ENCODE results near the gene MUC6. TPM values are rescaled to one million over a fixed set of nuclear protein-coding genes. Genes with fewer than 3 reads are reported as not detected.

The MUC6 gene
- total RNA-seq, 1 experiment from 2014 or later, result not detected

GRCh38 chr11:973237-973636 is 63.3 kb downstream of the MUC6 start:
- H3K36me3 Mint-ChIP-seq (ENCODE audit: insufficient read depth in 1 of 3, low read depth in 3 of 3), result peaks cover 10 to 70% (median 65%) of the 10 kb centered on the region in 3 experiments; a peak in 6 of 7 replicates
- H4K91ac ChIP-seq (ENCODE audit: insufficient read length, low read depth, low read length), result no peak overlapping the region
- peaks cover 9 to 16% of the 10 kb centered on the region in 2 experiments for H3K4me1 Mint-ChIP-seq
- no peak overlapping the region for H3K56ac ChIP-seq (ENCODE audit: insufficient read length, low read depth, low read length)
- H3K9ac ChIP-seq (ENCODE audit: extremely low read depth, insufficient read length, low read length), result no peak overlapping the region
- H2BK5ac ChIP-seq (ENCODE audit: insufficient read length, low read length), result no peak overlapping the region
- no peak overlapping the region for H3K18ac ChIP-seq (ENCODE audit: insufficient read length, low read depth, low read length)
- H3K23ac ChIP-seq (ENCODE audit: insufficient read length, low read depth, low read length), result no peak overlapping the region
- H4K8ac ChIP-seq (replicated peaks; ENCODE audit: insufficient read length, low read depth, low read length), result no peak overlapping the region
- no peak overlapping the region for H2AFZ ChIP-seq (ENCODE audit: low read length)
- H3K14ac ChIP-seq (ENCODE audit: insufficient read depth, low read length), result no peak overlapping the region
- no peak for DNase-seq
- H3K27ac ChIP-seq (ENCODE audit: insufficient read length, low read depth, low read length), result no peak overlapping the region
- H3K23me2 ChIP-seq (ENCODE audit: insufficient read length, low read depth, low read length, poor library complexity, severe bottlenecking), result no peaks in the 10 kb centered on the region
- no peaks in the 10 kb centered on the region for H3K4me1 ChIP-seq (ENCODE audit: insufficient read depth, low read length)
- no peaks in the 10 kb centered on the region for H3K79me2 ChIP-seq (ENCODE audit: insufficient read depth, low read length)
- WGBS (ENCODE audit: extremely low coverage, insufficient read length, low lambda C conversion rate), result no CpG with 5 or more reads among the region's 11 CpGs
- H2AK5ac ChIP-seq (ENCODE audit: insufficient read length, low read length), result no peak overlapping the region
- no peak overlapping the region for H2BK120ac ChIP-seq (ENCODE audit: low read depth, low read length, poor library complexity, severe bottlenecking)
- H3K9me3 ChIP-seq (ENCODE audit: control insufficient read depth, low read depth, low read length), result no peaks in the 10 kb centered on the region
- H2BK15ac ChIP-seq (ENCODE audit: low read depth, low read length), result no peak overlapping the region
- H4K5ac ChIP-seq (ENCODE audit: insufficient read length, low read depth, low read length), result no peak overlapping the region
- no peak overlapping the region for H3K4me2 ChIP-seq (ENCODE audit: insufficient read depth, insufficient read length, low read length)
- no peak overlapping the region for H3T11ph ChIP-seq (ENCODE audit: low read length)
- no peak overlapping the region for H3K4me3 Mint-ChIP-seq
- no peak overlapping the region for H3K4ac ChIP-seq (ENCODE audit: low read depth, low read length)
- no peak for TF ChIP-seq CTCF (conservative IDR thresholded peaks at IDR 0.05)
- H2BK12ac ChIP-seq (ENCODE audit: insufficient read length, low read depth, low read length), result no peak overlapping the region
- no peak overlapping the region for H2BK20ac ChIP-seq (ENCODE audit: low read depth, low read length, poor library complexity, severe bottlenecking)
- peak overlapping the region in 1 of 3 experiments; percentile 76; a peak in 3 of 7 replicates for H3K27ac Mint-ChIP-seq
- H4K20me1 ChIP-seq (ENCODE audit: control insufficient read depth, insufficient read depth, insufficient read length), result no peaks in the 10 kb centered on the region
- no peaks in the 10 kb centered on the region for H3K9me3 Mint-ChIP-seq
- no peaks in the 10 kb centered on the region for H3K27me3 ChIP-seq (ENCODE audit: insufficient read depth, low read length)
- H3K79me1 ChIP-seq (ENCODE audit: insufficient read depth, low read depth, low read length, poor library complexity, severe bottlenecking), result peaks cover 2% of the 10 kb centered on the region
- no peaks in the 10 kb centered on the region for H3K27me3 Mint-ChIP-seq (ENCODE audit: low read depth)

All from H9 (cell line).